Erythroblast (primary cell): ENCODE data around the gene LIME1.

Experiments used
- DNase-seq, 2 experiments: peaks; one replicate each; lab custom pipeline; 2025; lab: John Stamatoyannopoulos, UW
- GATA1 ChIP-seq: IDR thresholded peaks from 2 replicates; pipeline ENCODE4 v1.6.1; 2011; ENCODE audit warnings: low read depth, mild to moderate bottlenecking, control low read depth, low read length, moderate library complexity
- POLR2A ChIP-seq: IDR thresholded peaks from 2 replicates; pipeline ENCODE4 v1.6.1; 2011; ENCODE audit warnings: mild to moderate bottlenecking, low read length

Gene LIME1

GRCh38 chr20:63701051-63701328, 35.5 kb upstream of the LIME1 start:
- TF ChIP-seq POLR2A: no peak
- TF ChIP-seq GATA1: no peak
- no peak for DNase-seq

GRCh38 chr20:63701329-63702035, 35.0 kb upstream of the LIME1 start:
- DNase-seq: no peak
- no peak for TF ChIP-seq POLR2A
- TF ChIP-seq GATA1: no peak

DNA sequence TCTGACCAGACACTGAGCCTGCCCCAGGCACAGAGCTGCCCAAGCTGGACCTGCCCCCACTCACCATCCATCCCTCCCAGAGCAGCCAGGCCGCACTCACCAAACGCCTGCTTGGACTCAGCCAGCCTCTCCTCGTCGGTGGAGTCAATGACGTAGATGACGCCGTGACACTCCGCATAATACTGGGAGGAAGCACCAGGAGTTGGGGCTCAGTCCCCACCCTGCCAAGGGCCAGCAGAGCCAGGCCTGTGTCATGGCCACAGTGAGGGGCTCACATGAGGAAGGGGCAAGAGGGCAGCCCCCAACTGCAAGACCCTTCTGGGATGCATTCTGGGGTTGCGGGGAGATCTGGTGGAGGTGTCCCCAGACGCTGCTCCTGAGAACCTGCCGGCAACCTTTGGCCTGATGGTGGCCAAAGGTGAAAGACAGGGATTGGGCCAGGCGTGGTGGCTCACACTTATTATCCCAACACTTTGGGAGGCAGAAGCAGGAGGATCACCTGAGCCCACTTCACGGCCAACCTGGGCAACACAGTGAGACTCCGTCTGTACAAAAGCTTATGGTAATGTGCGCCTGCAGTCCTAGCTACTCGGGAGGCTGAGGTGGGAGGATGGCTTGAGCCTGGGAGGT, 34.3 kb upstream of the LIME1 start:
- DNase-seq: no peak
- TF ChIP-seq POLR2A: no peak
- TF ChIP-seq GATA1: no peak

GRCh38 chr20:63702751-63703470, 33.6 kb upstream of the LIME1 start:
- no peak for DNase-seq
- TF ChIP-seq POLR2A: no peak
- no peak for TF ChIP-seq GATA1

DNA sequence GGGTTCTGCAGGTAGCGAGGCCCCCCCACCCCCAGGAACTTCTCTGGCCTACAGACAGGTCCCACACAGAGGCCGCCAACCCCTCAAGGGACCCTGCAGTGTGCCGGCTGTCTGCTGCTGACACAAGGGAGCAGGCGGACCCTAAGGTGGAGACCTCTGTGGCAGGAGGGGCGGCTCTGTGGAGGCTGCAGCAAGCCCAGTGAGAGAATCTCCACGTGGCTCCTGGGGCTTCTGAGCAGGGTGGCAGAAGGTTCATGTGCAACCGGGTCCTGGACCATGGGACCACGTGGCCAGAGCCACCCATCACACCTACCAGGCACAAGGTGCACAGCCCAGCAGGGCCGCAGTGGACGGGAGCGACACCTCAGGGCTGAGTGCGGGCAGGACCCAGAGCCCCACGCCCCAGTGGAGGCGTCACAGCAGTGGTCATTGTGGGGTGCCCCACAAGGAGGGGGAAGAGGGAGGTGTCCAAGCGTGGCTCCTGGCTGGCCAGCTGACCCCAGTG, 32.9 kb upstream of the LIME1 start:
- no peak for DNase-seq
- TF ChIP-seq POLR2A: no peak
- no peak for TF ChIP-seq GATA1

DNA sequence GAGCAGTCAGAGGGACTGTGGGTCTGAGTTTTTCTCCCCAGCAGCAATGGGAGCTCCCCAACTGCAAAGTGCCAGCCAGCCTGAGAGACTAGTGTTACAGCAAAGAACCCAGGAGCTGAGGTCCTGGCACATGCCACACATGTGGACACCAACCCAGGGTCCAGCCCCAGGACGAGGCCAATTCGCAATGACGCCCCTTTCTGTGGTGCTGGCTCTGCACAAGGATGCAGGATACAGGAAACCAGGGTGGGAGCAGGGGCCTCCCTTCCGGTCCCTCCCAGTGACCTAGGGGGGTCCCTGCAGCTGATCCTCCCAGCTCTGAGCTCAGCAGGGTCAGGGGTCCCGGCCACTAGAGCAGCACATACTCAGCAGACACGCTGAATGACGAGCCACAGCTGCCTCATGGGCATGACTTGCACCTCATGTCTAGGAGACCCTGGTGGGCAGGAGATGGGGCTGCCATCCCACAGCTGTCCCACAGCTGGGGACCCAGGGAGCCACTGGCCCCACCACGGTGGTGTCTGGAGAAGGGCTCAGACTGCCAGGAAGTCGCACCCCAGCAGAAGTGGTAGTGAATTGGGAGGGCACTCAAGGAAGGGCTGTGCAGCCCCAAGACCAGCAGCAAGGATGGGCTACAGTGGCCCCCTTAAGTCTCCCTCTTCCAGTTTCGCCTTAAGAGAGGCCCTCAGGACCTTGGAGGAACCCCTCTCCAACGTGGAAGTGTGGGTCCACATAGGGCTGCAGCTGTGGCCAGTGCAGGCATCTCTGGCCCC, 32.3 kb upstream of the LIME1 start:
- DNase-seq: no peak

DNA sequence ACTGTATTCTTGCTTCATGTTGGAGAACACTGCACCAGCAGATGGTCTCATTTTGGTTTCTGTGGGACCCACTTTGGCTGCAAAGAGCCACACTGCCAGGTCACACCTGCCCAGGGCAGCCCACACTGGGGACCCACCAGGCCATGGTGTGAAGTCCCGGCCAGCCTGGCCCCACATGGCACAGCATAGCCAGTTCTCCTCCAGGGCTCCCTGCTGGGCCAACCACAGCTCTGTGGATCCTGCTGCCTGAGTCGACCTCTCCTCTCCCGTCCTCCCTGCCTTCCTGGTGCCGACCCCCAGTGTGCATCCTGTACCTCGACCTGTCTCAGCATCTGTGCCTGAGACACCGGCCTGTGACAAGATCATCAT, 31.7 kb upstream of the LIME1 start:
- TF ChIP-seq GATA1 (no peak), POLR2A (no peak)
- no peak for DNase-seq

More for the DNA sequence above, 32.3 kb upstream of the LIME1 start:
- TF ChIP-seq GATA1 (no peak), POLR2A (no peak)

DNA sequence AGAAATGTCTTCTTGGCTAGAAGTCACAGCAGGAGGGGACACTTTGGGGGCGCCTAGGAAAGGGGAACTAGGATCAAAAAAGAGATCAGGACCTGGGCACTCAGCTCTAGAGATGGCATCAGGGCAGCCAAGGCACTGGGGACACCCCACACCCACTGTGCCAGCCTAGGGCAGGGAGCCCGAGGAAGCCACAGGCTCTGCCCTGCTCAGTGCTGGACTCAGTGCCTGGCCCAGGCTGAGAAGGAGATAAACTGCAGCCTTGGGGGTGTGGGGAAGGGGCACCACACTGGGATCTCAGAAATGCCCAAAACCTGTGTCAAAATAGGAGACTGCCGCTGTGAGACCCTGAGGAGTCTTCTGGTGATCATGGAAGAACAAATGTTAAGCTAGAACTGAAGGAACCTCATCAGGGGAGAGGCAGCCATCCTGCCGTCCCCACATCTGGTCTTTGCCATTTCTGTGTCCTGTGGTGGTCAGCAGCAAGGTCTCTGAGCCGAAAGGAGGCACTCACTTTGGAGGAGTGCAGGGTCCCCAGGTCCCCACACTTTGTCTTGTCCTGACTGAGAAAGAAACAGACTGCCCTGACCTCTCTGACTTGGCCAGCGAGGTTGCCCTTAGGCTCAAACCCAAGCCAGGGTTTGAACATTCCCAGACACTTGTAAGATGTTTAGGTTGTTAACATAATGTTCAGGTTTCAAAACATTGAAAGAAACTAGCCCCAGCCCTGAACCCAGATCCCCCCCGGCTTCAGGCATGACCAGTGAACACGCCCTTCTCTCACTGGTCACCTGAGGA, 31.0 kb upstream of the LIME1 start:
- TF ChIP-seq GATA1: no peak
- no peak for TF ChIP-seq POLR2A
- DNase-seq: no peak

GRCh38 chr20:63706027-63706695, 30.3 kb upstream of the LIME1 start:
- DNase-seq: no peak
- TF ChIP-seq POLR2A: no peak
- no peak for TF ChIP-seq GATA1

DNA sequence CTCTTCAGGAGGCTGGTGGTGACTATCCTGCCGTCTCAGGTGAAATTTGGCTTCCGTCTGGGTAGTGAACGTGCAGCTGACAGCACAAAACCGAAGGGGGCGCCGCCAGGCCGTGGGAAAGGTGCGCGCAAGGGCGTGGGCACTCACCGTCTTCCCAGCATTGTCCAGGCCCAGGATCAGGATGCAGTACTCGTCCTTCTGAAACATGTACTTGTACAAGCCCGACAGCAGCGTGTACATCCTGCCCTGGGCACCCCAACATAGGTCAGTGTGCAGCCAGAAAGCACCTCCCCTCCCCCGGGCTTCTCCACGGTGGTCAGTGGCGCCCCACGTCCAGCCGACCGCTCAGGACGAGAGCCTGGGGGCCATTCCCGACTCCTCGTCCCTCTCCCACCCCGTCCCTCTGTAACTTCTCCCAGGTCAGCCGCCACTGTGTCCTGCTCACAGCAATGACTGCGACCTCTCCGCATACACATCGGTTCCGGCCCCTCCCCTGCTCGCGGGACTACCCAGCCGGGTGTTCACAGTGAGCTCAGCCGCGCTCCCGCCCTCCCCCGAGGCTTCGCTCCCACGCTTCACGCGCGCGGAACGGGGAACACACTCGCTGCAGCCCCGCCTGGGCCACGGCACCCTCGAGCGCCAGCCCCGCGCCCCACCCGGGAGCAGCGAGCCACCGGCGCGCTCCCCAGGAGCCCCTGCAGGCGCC, 29.5 kb upstream of the LIME1 start:
- peak; percentile 60 to 74 for DNase-seq
- TF ChIP-seq POLR2A (no peak), GATA1 (no peak)

DNA sequence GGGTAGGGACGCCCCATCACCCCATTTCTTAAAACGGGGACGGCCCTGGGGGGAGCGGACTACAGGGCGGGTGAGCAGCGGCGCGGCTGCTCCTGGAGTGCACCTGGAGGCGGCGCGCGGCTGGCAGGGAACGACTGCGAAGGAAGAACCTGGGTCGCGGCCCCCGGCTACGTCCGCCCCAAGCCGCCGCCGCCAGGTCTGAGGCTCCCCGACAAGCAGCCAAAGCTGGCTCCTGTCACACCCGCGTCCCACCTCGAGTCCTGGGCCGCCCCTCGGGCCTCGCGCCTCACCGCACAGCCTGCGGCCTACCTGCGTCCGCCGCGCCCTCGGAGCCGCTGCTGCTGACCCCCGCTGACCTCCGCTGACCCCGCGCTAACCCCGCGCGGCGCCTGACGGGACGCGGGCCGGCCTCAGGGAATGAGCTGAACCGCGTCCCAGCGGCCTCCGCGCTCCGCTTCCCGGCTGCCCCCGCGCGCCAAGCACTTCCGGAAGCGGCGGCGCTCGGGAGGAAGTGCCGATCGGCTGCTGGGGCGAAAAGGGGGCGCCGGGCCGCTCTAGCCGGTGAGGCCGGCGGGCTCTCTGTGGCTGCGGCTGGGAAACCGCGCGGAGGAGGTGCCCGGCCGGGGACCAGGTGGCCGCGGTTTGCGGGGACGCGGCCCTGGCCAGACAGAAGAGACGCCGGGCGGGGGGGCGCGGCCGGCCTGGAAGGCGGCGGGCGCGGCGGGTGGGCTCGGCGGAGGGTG, 28.7 kb upstream of the LIME1 start, which contains the start of the genes ARFRP1 and ZGPAT:
Gene ARFRP1 (minus strand): TSS at position 419 of the 743 bp plus-strand sequence. CDS start 885 bp downstream, outside the sequence.
Gene ZGPAT (plus strand): TSS at position 482 of the 743 bp plus-strand sequence. CDS start 542 bp downstream, outside the sequence.
- peak; percentile 91 to 94 for DNase-seq
- TF ChIP-seq POLR2A: peak; percentile 57
- TF ChIP-seq GATA1: no peak
